ENCODE data around the gene SUN5. TPM values are rescaled to one million over a fixed set of nuclear protein-coding genes. Genes with fewer than 3 reads are reported as not detected.

The SUN5 gene
- total RNA-seq (2022; extraction: Qiagen RNA extraction; ENCODE audit: low read depth), result not detected in 5 replicates

GRCh38 chr20:33004141-33004751 lies at the start of gene SUN5:
Gene SUN5 (minus strand): TSS chr20:33004433. CDS start chr20:33004340, 93 bp downstream.

GRCh38 chr20:33053291-33054106 lies 49.3 kb upstream of the SUN5 start, which contains the start of gene BPIFB3:
Gene BPIFB3 (plus strand): TSS chr20:33053903. CDS start chr20:33055436, 1,533 bp downstream.

GRCh38 chr20:33031531-33031930 lies 27.3 kb upstream of the SUN5 start, which contains the start of gene BPIFB6:
Gene BPIFB6 (plus strand): TSS chr20:33031648. CDS start chr20:33031648, 0 bp downstream.

GRCh38 chr20:33007376-33008335 lies 3.4 kb upstream of the SUN5 start, which contains the start of gene BPIFB2:
Gene BPIFB2 (plus strand): TSS chr20:33007704. CDS start chr20:33008575, 871 bp downstream.

Other genes starting within 250 kb of the SUN5 start
- gene DNMT3B, start 242.0 kb downstream of the SUN5 start, total RNA-seq (2022; extraction: Qiagen RNA extraction; ENCODE audit: low read depth), result 3.8 to 4.9 TPM (median 4.2 TPM) in 5 replicates
- 107 to 165 TPM (median 145 TPM) in 5 replicates for gene MAPRE1, start 184.5 kb downstream of the SUN5 start, total RNA-seq (2022; extraction: Qiagen RNA extraction; ENCODE audit: low read depth)
- not detected in 5 replicates for gene EFCAB8, start 145.5 kb downstream of the SUN5 start, total RNA-seq (2022; extraction: Qiagen RNA extraction; ENCODE audit: low read depth)
- not detected in 5 replicates for gene BPIFB2, start 3.3 kb upstream of the SUN5 start, total RNA-seq (2022; extraction: Qiagen RNA extraction; ENCODE audit: low read depth)
- gene BPIFB6, start 27.2 kb upstream of the SUN5 start, total RNA-seq (2022; extraction: Qiagen RNA extraction; ENCODE audit: low read depth), result not detected in 5 replicates
- not detected in 5 replicates for gene BPIFB3, start 49.5 kb upstream of the SUN5 start, total RNA-seq (2022; extraction: Qiagen RNA extraction; ENCODE audit: low read depth)
- gene BPIFB4, start 75.2 kb upstream of the SUN5 start, total RNA-seq (2022; extraction: Qiagen RNA extraction; ENCODE audit: low read depth), result not detected in 5 replicates
- not detected in 5 replicates for gene BPIFA2, start 163.7 kb upstream of the SUN5 start, total RNA-seq (2022; extraction: Qiagen RNA extraction; ENCODE audit: low read depth)
- not detected in 5 replicates for gene BPIFA3, start 212.9 kb upstream of the SUN5 start, total RNA-seq (2022; extraction: Qiagen RNA extraction; ENCODE audit: low read depth)
- not detected in 5 replicates for gene BPIFA1, start 231.6 kb upstream of the SUN5 start, total RNA-seq (2022; extraction: Qiagen RNA extraction; ENCODE audit: low read depth)

Data from A549 treated with RU486 at 1 μM for 4 hours (cell line).